GM19240 (cell line): Measurements from ENCODE around the gene SLC12A7.
"Not testable (repeated sequence)": the region's sequence is repeated elsewhere in the genome, so short reads cannot be mapped to it uniquely, and the experiment has no call there.

Experiments
- DNase-seq: peaks from one replicate; pipeline ENCODE4 v3.0.0; 2011; ENCODE audit warnings: low spot score; ENCODE audit not compliant: insufficient read length

Gene SLC12A7

GRCh38 chr5:1008451-1009358 lies 103.2 kb downstream of the SLC12A7 start, which contains the start of gene NKD2:
NKD2 (plus strand) TSS chr5:1008802; CDS start chr5:1009058, 256 bp downstream.
- no peak for DNase-seq

- DNase-seq: no peak
Observed at GRCh38 chr5:1007681-1008450, 104.0 kb downstream of the SLC12A7 start.

GRCh38 chr5:1007221-1007680 lies 104.6 kb downstream of the SLC12A7 start:
- DNase-seq: no peak

- DNase-seq: no peak
Observed at GRCh38 chr5:1006656-1007071, 105.2 kb downstream of the SLC12A7 start.

GRCh38 chr5:1005904-1006655 lies 105.8 kb downstream of the SLC12A7 start:
- DNase-seq: no peak

- DNase-seq: no peak
Observed at GRCh38 chr5:1005249-1005851, 106.5 kb downstream of the SLC12A7 start.

GRCh38 chr5:1004461-1005248 lies 107.2 kb downstream of the SLC12A7 start:
- DNase-seq: no peak

GRCh38 chr5:1003296-1003937 lies 108.4 kb downstream of the SLC12A7 start:
- no peak for DNase-seq

GRCh38 chr5:1002836-1003235 lies 109.0 kb downstream of the SLC12A7 start:
- no peak for DNase-seq

GRCh38 chr5:1002271-1002546 lies 109.7 kb downstream of the SLC12A7 start:
- DNase-seq: no peak

GRCh38 chr5:1001406-1002270 lies 110.2 kb downstream of the SLC12A7 start:
- no peak for DNase-seq

GRCh38 chr5:1000831-1001230 lies 111.0 kb downstream of the SLC12A7 start:
- DNase-seq: not testable (repeated sequence)
